Panc1 (cell line): ENCODE data around the gene TGFBR1. TPM values are rescaled to one million over a fixed set of nuclear protein-coding genes. Genes with fewer than 3 reads are reported as not detected.

Experiments
- ATAC-seq: fragments of 200-7000 bp; cut with Tn5 transposase; 2 replicates; pipeline ENCODE4 v1.9.1; 2020; ENCODE audit warnings: mild to moderate bottlenecking, moderate library complexity
- BruUV-seq: library from RNA; stranded (reverse); fragments of 400-500 nt; replicated peaks from 2 replicates; lab custom pipeline; 2021; lab: Mats Ljungman, UMichigan
- CTCF ChIA-PET: fragments of 300-600 bp; sonication (Branson Sonifier 250); formaldehyde crosslinking; loops from one replicate; lab custom pipeline; 2022; ENCODE audit warnings: antibody characterized with exemption; lab: Charles Lee
- POLR2A ChIA-PET: fragments of 300-600 bp; sonication (Branson Sonifier 250); formaldehyde crosslinking; loops from one replicate; lab custom pipeline; 2022; ENCODE audit warnings: antibody characterized with exemption; lab: Charles Lee
- DNase-seq: peaks from one replicate; pipeline ENCODE4 v3.0.0-alpha.2; 2010; ENCODE audit warnings: low read depth, low spot score
- H3K27ac ChIP-seq: 2 replicates; pipeline ENCODE4 v1.5.1; 2011; ENCODE audit warnings: mild to moderate bottlenecking, low read length, inconsistent platforms
- H3K27me3 ChIP-seq: fragments of 200-500 bp; sonication (Bioruptor generic); 2 replicates; pipeline ENCODE4 v1.6.0; 2014; ENCODE audit warnings: low read length, inconsistent platforms; ENCODE audit not compliant: control insufficient read depth, insufficient read depth
- H3K36me3 ChIP-seq: fragments of 200-500 bp; sonication (Bioruptor generic); 2 replicates; pipeline ENCODE4 v1.5.1; 2014; ENCODE audit warnings: inconsistent platforms, mild to moderate bottlenecking, low read length, moderate library complexity; ENCODE audit not compliant: control insufficient read depth, insufficient read depth
- H3K4me1 ChIP-seq: 2 replicates; pipeline ENCODE4 v1.5.1; 2011; ENCODE audit warnings: inconsistent platforms, mild to moderate bottlenecking, low read length, moderate library complexity; ENCODE audit not compliant: control insufficient read depth, insufficient read depth
- H3K4me3 ChIP-seq, 2 experiments: 2 replicates each; pipeline ENCODE4 v1.5.1; 2011 to 2012; ENCODE audit warnings: low read depth in 2 of 2, low read length in 2 of 2, mild to moderate bottlenecking in 2 of 2, inconsistent platforms in 1 of 2, moderate library complexity in 1 of 2
- H3K9me3 ChIP-seq: fragments of 200-500 bp; sonication (Bioruptor generic); 2 replicates; pipeline ENCODE4 v1.5.1; 2014; ENCODE audit warnings: low read depth, mild to moderate bottlenecking, inconsistent platforms, low read length, moderate library complexity; ENCODE audit not compliant: control insufficient read depth, insufficient read depth
- CTCF ChIP-seq: fragments of 450-650 bp; IDR thresholded peaks from 2 replicates; pipeline ENCODE4 v1.5.1; 2017; ENCODE audit warnings: mild to moderate bottlenecking
- POLR2AphosphoS5 ChIP-seq: IDR thresholded peaks from 2 replicates; pipeline ENCODE4 v1.6.1; 2012; ENCODE audit warnings: mild to moderate bottlenecking, low read depth, low read length, moderate library complexity
- REST ChIP-seq, 2 experiments: IDR thresholded peaks; 2 replicates each; pipeline ENCODE4 v1.6.1; 2011 to 2012; ENCODE audit warnings: low read depth in 2 of 2, control low read depth in 1 of 2, low read length in 1 of 2, mild to moderate bottlenecking in 1 of 2, moderate library complexity in 1 of 2; ENCODE audit not compliant: insufficient read depth in 1 of 2
- SIN3A ChIP-seq: IDR thresholded peaks from 2 replicates; pipeline ENCODE4 v1.6.1; 2012; ENCODE audit warnings: low read depth, mild to moderate bottlenecking, low read length, moderate library complexity, borderline replicate concordance; ENCODE audit not compliant: insufficient read depth
- TCF7L2 ChIP-seq: IDR thresholded peaks from 2 replicates; pipeline ENCODE4 v1.6.1; 2011; ENCODE audit warnings: mild to moderate bottlenecking, low read depth, low read length, inconsistent platforms
- in situ Hi-C: cut with HindIII; loops from 2 replicates; pipeline ENCODE4 v1.10.0; 2016; ENCODE audit warnings: low sequenced_read_pairs, low pct_unique_long_range_greater_than_20kb
- intact Hi-C: fragments of 100-400 bp; cut with micrococcal nuclease; formaldehyde crosslinking; loops from one replicate; pipeline ENCODE4 v1.10.0; 2022; ENCODE audit not compliant: unreplicated experiment
- total RNA-seq: library from RNA; stranded (reverse); gene quantifications from one replicate; pipeline ENCODE4 v1.2.1, GENCODE V29; 2021; ENCODE audit not compliant: unreplicated experiment

The TGFBR1 gene
- total RNA-seq, 1 experiment from 2014 or later: 22.2 TPM

- no peak for TF ChIP-seq TCF7L2
- no peak for TF ChIP-seq REST (IDR thresholded peaks at IDR 0.05; ENCODE audit: insufficient read depth in 1 of 2, low read depth in 2 of 2, low read length in 1 of 2)
- no peak for TF ChIP-seq POLR2AphosphoS5
- no peak for TF ChIP-seq SIN3A
- no peak for TF ChIP-seq CTCF
- Histone ChIP-seq H3K27ac (no peak overlapping the region), H3K4me1 (no peaks in the 10 kb centered on the region), H3K4me3 (no peak overlapping the region), H3K9me3 (no peaks in the 10 kb centered on the region), H3K36me3 (no peaks in the 10 kb centered on the region), H3K27me3 (no peaks in the 10 kb centered on the region)
- intact Hi-C loops: loop anchor here (10.0 kb wide), 1 partner anchor 624 kb away; no protein-coding TSS in a partner anchor
- in situ Hi-C loops: no loop called here
- ChIA-PET POLR2A (no interaction called here), CTCF (no interaction called here)
- no peak for ATAC-seq
- BruUV-seq: no TSS peak
- no peak for DNase-seq
These were observed 76.3 kb downstream of the TGFBR1 start for GRCh38 chr9:99181206-99181605.

GRCh38 chr9:99181621-99182020 lies 76.7 kb downstream of the TGFBR1 start:
- Histone ChIP-seq H3K9me3 (no peaks in the 10 kb centered on the region), H3K27me3 (no peaks in the 10 kb centered on the region), H3K4me1 (no peaks in the 10 kb centered on the region), H3K4me3 (no peak overlapping the region), H3K27ac (no peak overlapping the region), H3K36me3 (no peaks in the 10 kb centered on the region)
- ATAC-seq: no peak
- in situ Hi-C loops (no loop called here), intact Hi-C loops (loop anchor here (10.0 kb wide), 1 partner anchor 623 kb away; no protein-coding TSS in a partner anchor)
- BruUV-seq: no TSS peak
- TF ChIP-seq CTCF (no peak), POLR2AphosphoS5 (no peak), REST (IDR thresholded peaks at IDR 0.05; ENCODE audit: insufficient read depth in 1 of 2, low read depth in 2 of 2, low read length in 1 of 2) (no peak), SIN3A (no peak), TCF7L2 (no peak)
- ChIA-PET POLR2A (no interaction called here), CTCF (no interaction called here)
- no peak for DNase-seq
